B cell (primary cell): ENCODE data around the gene NME3. TPM values are rescaled to one million over a fixed set of nuclear protein-coding genes. Genes with fewer than 3 reads are reported as not detected.

ENCODE experiments used
- ATAC-seq: fragments of 200-7000 bp; cut with Tn5 transposase; one replicate; pipeline ENCODE4 v1.10.0; 2021; ENCODE audit warnings: low read depth, mild to moderate bottlenecking, moderate number of reproducible peaks, moderate library complexity
- CTCF ChIA-PET: fragments of 350-600 bp; sonication (Branson Sonifier 250); formaldehyde crosslinking; loops from one replicate; lab custom pipeline; 2021; ENCODE audit warnings: antibody characterized with exemption, inconsistent platforms; lab: Charles Lee
- POLR2A ChIA-PET: fragments of 350-600 bp; sonication (Branson Sonifier 250); formaldehyde crosslinking; loops from one replicate; lab custom pipeline; 2021; ENCODE audit warnings: antibody characterized with exemption; lab: Charles Lee
- DNase-seq: peaks from one replicate; pipeline ENCODE4 v3.0.0; 2013
- H2AFZ ChIP-seq: 2 replicates; pipeline ENCODE4 v1.6.1; 2012; ENCODE audit warnings: mild to moderate bottlenecking, low read depth, low read length; ENCODE audit not compliant: insufficient read depth, poor library complexity, severe bottlenecking
- H3K27ac ChIP-seq, 2 donors: 1 replicate in 1 of 2; 2 replicates in 1 of 2; pipeline ENCODE4 v1.5.1; 2012 to 2013; ENCODE audit warnings: low read length in 2 of 2, mild to moderate bottlenecking in 2 of 2, moderate library complexity in 1 of 2
- H3K27me3 ChIP-seq, 4 experiments: fragments of 200-600 bp in 1 of 4; sonication (generic) in 1 of 4; replicated peaks in 1 of 4; 1 replicate in 2 of 4; 2 replicates in 2 of 4; pipeline versions ENCODE4 v1.6.1 to v1.7.0; 2013 to 2016; ENCODE audit warnings: low read length in 3 of 4, mild to moderate bottlenecking in 2 of 4, mixed read lengths in 1 of 4, moderate library complexity in 1 of 4; ENCODE audit not compliant: insufficient read depth in 4 of 4, control insufficient read depth in 3 of 4; ENCODE audit errors: control extremely low read depth in 1 of 4
- H3K36me3 ChIP-seq, 2 experiments: replicated peaks in 1 of 2; 1 replicate in 1 of 2; 2 replicates in 1 of 2; pipeline versions ENCODE4 v1.6.1 to v1.7.1; 2013; ENCODE audit warnings: low read length in 1 of 2; ENCODE audit not compliant: insufficient read depth in 2 of 2, control insufficient read depth in 1 of 2; ENCODE audit errors: control extremely low read depth in 1 of 2, extremely low read depth in 1 of 2
- H3K4me1 ChIP-seq, 2 donors: fragments of 200-600 bp in 1 of 2; sonication (generic) in 1 of 2; 1 replicate in 1 of 2; 2 replicates in 1 of 2; pipeline versions ENCODE4 v1.5.1 to v1.6.1; 2013 to 2017; ENCODE audit warnings: low read length in 2 of 2; ENCODE audit not compliant: control insufficient read depth in 2 of 2, insufficient read depth in 2 of 2
- H3K4me2 ChIP-seq: replicated peaks from 2 replicates; pipeline ENCODE3; 2012; ENCODE audit warnings: mild to moderate bottlenecking, low read depth, low read length; ENCODE audit not compliant: poor library complexity, severe bottlenecking
- H3K4me3 ChIP-seq, 5 experiments: fragments of 200-600 bp in 1 of 5; sonication (generic) in 1 of 5; 1 replicate in 3 of 5; 2 replicates in 2 of 5; pipeline versions ENCODE4 v1.5.1 to v1.7.0; 2011 to 2016; ENCODE audit warnings: low read length in 4 of 5, mild to moderate bottlenecking in 4 of 5, low read depth in 2 of 5, control low read depth in 1 of 5, moderate library complexity in 1 of 5; ENCODE audit not compliant: insufficient read depth in 1 of 5; ENCODE audit errors: control extremely low read depth in 1 of 5, extremely low read depth in 1 of 5
- H3K79me2 ChIP-seq: fragments of 200-600 bp; sonication (generic); one replicate; pipeline ENCODE4 v1.6.0; 2016; ENCODE audit warnings: low read length; ENCODE audit not compliant: control insufficient read depth, insufficient read depth
- H3K9ac ChIP-seq: fragments of 200-600 bp; sonication (generic); 2 replicates; pipeline ENCODE4 v1.6.1; 2017; ENCODE audit warnings: mild to moderate bottlenecking, low read length, moderate library complexity
- H3K9me3 ChIP-seq, 3 donors: one replicate each; pipeline versions ENCODE4 v1.6.1 to v1.7.1; 2013; ENCODE audit warnings: low read length in 2 of 3; ENCODE audit not compliant: control insufficient read depth in 2 of 3, insufficient read depth in 1 of 3; ENCODE audit errors: control extremely low read depth in 1 of 3
- H4K20me1 ChIP-seq: 2 replicates; pipeline ENCODE4 v1.6.0; 2012; ENCODE audit warnings: mild to moderate bottlenecking, low read length; ENCODE audit not compliant: insufficient read depth, control insufficient read depth, poor library complexity, severe bottlenecking
- H3K27ac Mint-ChIP-seq: one replicate; pipeline ENCODE4 v1.8.0; 2021; ENCODE audit warnings: mixed read lengths
- H3K27me3 Mint-ChIP-seq: one replicate; pipeline ENCODE4 v1.8.0; 2021; ENCODE audit warnings: mixed read lengths
- H3K4me1 Mint-ChIP-seq: one replicate; pipeline ENCODE4 v1.8.0; 2021; ENCODE audit warnings: mixed read lengths
- H3K4me3 Mint-ChIP-seq: one replicate; pipeline ENCODE4 v1.8.0; 2021; ENCODE audit warnings: mixed read lengths
- H3K9me3 Mint-ChIP-seq: one replicate; pipeline ENCODE4 v1.8.0; 2022; ENCODE audit warnings: mixed read lengths; ENCODE audit not compliant: insufficient read depth
- EZH2 ChIP-seq: IDR thresholded peaks from 2 replicates; pipeline ENCODE4 v1.6.1; 2012; ENCODE audit warnings: borderline replicate concordance, low read depth, mild to moderate bottlenecking, moderate library complexity, low read length; ENCODE audit not compliant: insufficient read depth, poor library complexity, severe bottlenecking
- WGBS: methylation state at CpG from one replicate; pipeline ENCODE4 v1.1.5; 2013; ENCODE audit warnings: missing lambda C conversion rate; ENCODE audit not compliant: insufficient coverage; 5-methylcytosine and 5-hydroxymethylcytosine counted together
- intact Hi-C: fragments of 100-400 bp; cut with micrococcal nuclease; formaldehyde crosslinking; loops from one replicate; pipeline ENCODE4 v1.10.0; 2022
- polyA plus RNA-seq: library from polyadenylated mRNA; depleted of rRNA; stranded (reverse); fragments of >200 nt; gene quantifications from 2 replicates; pipeline ENCODE4 v1.2.3, GENCODE V29; 2012
- total RNA-seq, 2 donors: library from RNA; stranded (reverse); fragments of 120-200 nt in 1 of 2; gene quantifications; 1 replicate in 1 of 2; 2 replicates in 1 of 2; pipeline versions ENCODE4 v1.2.3 to v1.2.4, GENCODE V29; 2013 to 2022
- TF ChIP-seq, protein P1 (sequence below): fragments of 200-600 bp; IDR thresholded peaks from one replicate; pipeline ENCODE4 v1.8.0; 2022; ENCODE audit warnings: antibody characterized with exemption, mild to moderate bottlenecking

Gene NME3
- total and polyA plus RNA-seq, 2 donors (not counting 1 experiment from before 2014, with no cell fraction given) = 63.2 to 150 TPM

DNA sequence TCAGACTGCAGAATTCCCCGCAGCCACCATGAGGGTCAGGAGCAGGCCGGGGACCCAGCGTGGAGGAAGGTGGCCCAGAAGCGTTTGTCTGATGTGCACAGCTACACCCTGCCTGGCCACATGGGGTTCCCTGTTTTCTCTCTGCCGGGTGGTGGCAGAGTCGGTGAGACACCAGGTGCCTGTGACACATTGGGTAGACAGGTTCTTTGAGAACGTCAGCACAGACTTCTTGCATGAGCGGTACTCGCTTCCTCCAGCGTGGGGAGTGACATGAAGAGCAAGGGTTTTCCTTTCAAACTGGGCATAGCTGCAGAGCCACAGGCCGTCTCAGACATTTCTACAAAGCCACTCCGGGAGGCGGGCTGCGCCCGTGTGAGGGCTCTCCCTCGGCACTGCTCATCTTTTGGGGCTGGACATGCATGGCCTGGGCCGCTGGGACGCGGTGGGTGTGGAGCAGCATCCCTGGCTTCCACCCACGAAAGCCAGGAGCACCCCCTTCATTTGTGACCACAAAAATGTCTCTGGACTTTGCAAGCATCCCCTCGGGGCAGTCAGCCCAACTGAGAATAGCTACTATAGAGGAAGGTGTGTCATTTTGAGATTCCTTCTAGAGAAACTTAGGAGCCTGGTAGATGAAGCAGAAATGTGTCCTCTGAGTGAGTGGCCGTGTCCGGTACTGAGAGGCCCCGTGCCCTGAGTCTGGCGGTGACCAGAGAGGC is 26.0 kb downstream of the NME3 start:
- H3K36me3 ChIP-seq = peaks cover 0 to 70% of the 10 kb centered on the region in 2 experiments
- H3K4me2 ChIP-seq = no peak overlapping the region
- POLR2A ChIA-PET = no interaction called here

DNA sequence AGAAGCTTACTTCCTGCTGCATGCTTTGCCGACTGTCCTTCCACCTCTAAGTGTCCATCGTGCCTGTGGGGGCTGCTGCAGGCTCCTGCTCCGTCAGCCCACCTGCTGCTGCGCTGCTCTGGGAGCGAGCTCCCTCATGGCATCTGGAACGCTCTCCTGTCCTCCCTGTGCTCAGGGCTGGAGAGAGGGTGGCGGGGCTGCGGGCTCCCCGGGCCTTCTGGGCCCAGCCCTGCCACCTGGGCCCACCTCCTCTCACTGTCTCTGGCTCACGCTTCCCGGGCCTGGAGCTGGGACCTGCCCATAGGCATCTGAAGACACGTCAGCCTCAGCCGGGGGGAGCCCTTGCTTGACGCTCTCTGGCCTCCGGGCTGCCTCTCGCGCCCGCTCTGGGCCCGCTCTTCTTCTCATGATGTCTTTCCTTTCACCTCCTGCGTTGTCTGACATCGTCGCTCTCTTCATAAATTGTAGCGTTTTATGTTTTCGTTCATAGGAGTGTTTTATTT is 27.0 kb downstream of the NME3 start:
- no peaks in the 10 kb centered on the region for H3K4me1 ChIP-seq
- POLR2A ChIA-PET = interaction anchor here (0.6 kb wide), 1 partner anchor 240 kb away, joined by 4 read pairs; no protein-coding TSS in a partner anchor
- peaks cover 71% of the 10 kb centered on the region for H4K20me1 ChIP-seq
- ATAC-seq = no peak
- H3K27me3 ChIP-seq = no peaks in the 10 kb centered on the region
- no peak overlapping the region for H2AFZ ChIP-seq
- H3K27ac ChIP-seq = no peak overlapping the region
- no peaks in the 10 kb centered on the region for H3K4me1 Mint-ChIP-seq
- H3K9me3 Mint-ChIP-seq = no peaks in the 10 kb centered on the region
- H3K79me2 ChIP-seq = peaks cover 63% of the 10 kb centered on the region
- CTCF ChIA-PET = no interaction called here
- H3K9ac ChIP-seq = no peak overlapping the region
- H3K4me3 Mint-ChIP-seq = no peak overlapping the region
- no peak for TF ChIP-seq EZH2
- TF ChIP-seq, protein P1, sequence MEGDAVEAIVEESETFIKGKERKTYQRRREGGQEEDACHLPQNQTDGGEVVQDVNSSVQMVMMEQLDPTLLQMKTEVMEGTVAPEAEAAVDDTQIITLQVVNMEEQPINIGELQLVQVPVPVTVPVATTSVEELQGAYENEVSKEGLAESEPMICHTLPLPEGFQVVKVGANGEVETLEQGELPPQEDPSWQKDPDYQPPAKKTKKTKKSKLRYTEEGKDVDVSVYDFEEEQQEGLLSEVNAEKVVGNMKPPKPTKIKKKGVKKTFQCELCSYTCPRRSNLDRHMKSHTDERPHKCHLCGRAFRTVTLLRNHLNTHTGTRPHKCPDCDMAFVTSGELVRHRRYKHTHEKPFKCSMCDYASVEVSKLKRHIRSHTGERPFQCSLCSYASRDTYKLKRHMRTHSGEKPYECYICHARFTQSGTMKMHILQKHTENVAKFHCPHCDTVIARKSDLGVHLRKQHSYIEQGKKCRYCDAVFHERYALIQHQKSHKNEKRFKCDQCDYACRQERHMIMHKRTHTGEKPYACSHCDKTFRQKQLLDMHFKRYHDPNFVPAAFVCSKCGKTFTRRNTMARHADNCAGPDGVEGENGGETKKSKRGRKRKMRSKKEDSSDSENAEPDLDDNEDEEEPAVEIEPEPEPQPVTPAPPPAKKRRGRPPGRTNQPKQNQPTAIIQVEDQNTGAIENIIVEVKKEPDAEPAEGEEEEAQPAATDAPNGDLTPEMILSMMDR = no peak
- 96% methylated on average over 15 of the region's 24 CpGs for WGBS
- no peak overlapping the region for H3K4me3 ChIP-seq
- H3K36me3 ChIP-seq = peaks cover 0 to 67% of the 10 kb centered on the region in 2 experiments
- H3K27me3 Mint-ChIP-seq = no peaks in the 10 kb centered on the region
- intact Hi-C loops = no loop called here
- no peak overlapping the region for H3K4me2 ChIP-seq
- peaks cover 0 to 4% (median 0%) of the 10 kb centered on the region in 3 donors for H3K9me3 ChIP-seq
- no peak for DNase-seq
- H3K27ac Mint-ChIP-seq = no peak overlapping the region

More for the DNA sequence above, 26.0 kb downstream of the NME3 start:
- intact Hi-C loops = no loop called here
- no peak for ATAC-seq
- Mint-ChIP-seq H3K27ac (no peak overlapping the region), H3K4me3 (no peak overlapping the region), H3K27me3 (no peaks in the 10 kb centered on the region), H3K4me1 (no peaks in the 10 kb centered on the region), H3K9me3 (no peaks in the 10 kb centered on the region)
- peaks cover 65% of the 10 kb centered on the region for H3K79me2 ChIP-seq
- TF ChIP-seq, protein P1 = no peak
- TF ChIP-seq EZH2 = no peak
- peaks cover 65% of the 10 kb centered on the region for H4K20me1 ChIP-seq
- no peaks in the 10 kb centered on the region for H3K9me3 ChIP-seq
- WGBS = 93% methylated on average over 25 of the region's 25 CpGs
- H3K4me3 ChIP-seq = no peak overlapping the region
- H2AFZ ChIP-seq = no peak overlapping the region
- H3K27ac ChIP-seq = no peak overlapping the region
- no peak for DNase-seq
- CTCF ChIA-PET = interaction anchor here (0.9 kb wide), 1 partner anchor 35 kb away, joined by 3 read pairs; no protein-coding TSS in a partner anchor
- no peak overlapping the region for H3K9ac ChIP-seq
- H3K4me1 ChIP-seq = no peaks in the 10 kb centered on the region
- H3K27me3 ChIP-seq = no peaks in the 10 kb centered on the region
